ENCODE measurements around the gene TIGD6. TPM values are rescaled to one million over a fixed set of nuclear protein-coding genes. Genes with fewer than 3 reads are reported as not detected.

The TIGD6 gene
- total and polyA plus RNA-seq, 2 donors (not counting 3 experiments of a cell fraction or from before 2014, with no cell fraction given), result 3.6 to 5.4 TPM

DNA sequence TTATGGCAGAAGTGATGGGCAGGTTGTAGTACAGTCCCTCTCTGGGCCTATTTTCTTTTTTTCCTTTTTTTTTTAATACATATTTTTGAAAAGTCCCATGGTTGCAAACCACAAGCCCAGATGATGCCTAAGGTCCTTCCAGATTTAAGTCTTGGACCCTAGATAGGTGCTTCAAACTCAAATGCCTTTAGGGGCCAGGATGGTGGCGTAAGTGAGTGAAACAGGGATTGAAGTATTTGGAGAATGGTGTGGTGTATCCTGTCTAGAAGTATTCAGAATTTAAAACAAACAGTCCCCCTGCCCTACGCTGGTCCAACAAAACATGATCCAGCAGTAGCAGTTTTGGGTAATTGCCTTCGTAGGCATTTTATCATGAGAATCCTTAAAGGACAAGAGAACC lies 2.2 kb downstream of the TIGD6 start:
- Histone ChIP-seq H3K79me2 (ENCODE audit: control insufficient read depth, insufficient read depth, low read length) (peaks cover 27% of the 10 kb centered on the region), H4K20me1 (replicated peaks; ENCODE audit: control insufficient read depth, extremely low read depth, insufficient read depth, low read length) (peaks cover 2% of the 10 kb centered on the region), H3K4me3 (replicated peaks in 1 of 3; ENCODE audit: insufficient read depth in 1 of 3, low read depth in 1 of 3, low read length in 3 of 3) (no peak overlapping the region), H3K4me1 (ENCODE audit: control insufficient read depth, extremely low read depth, insufficient read depth, low read length) (peaks cover 23% of the 10 kb centered on the region), H3K9ac (replicated peaks; ENCODE audit: extremely low read depth, insufficient read depth, low read length) (no peak overlapping the region), H3K36me3 (ENCODE audit: control insufficient read depth in 2 of 2, extremely low read depth in 1 of 2, insufficient read depth in 2 of 2, low read length in 2 of 2) (peaks cover 0 to 4% of the 10 kb centered on the region in 2 experiments), H3K27me3 (ENCODE audit: control insufficient read depth in 2 of 2, insufficient read depth in 2 of 2, low read length in 2 of 2) (no peaks in the 10 kb centered on the region), H2AFZ (ENCODE audit: low read depth, low read length) (no peak overlapping the region), H3K4me2 (ENCODE audit: insufficient read depth, low read length) (no peak overlapping the region), H3K27ac (ENCODE audit: insufficient read depth, low read depth, low read length) (no peak overlapping the region), H3K9me1 (replicated peaks; ENCODE audit: control insufficient read depth, extremely low read depth, insufficient read depth, low read length) (no peaks in the 10 kb centered on the region), H3K9me3 (replicated peaks; ENCODE audit: control insufficient read depth, insufficient read depth, low read length) (no peaks in the 10 kb centered on the region)
- dilution Hi-C loops (cut with MboI; ENCODE audit: extremely low pct_ligation_motif_present, low sequenced_read_pairs) (no loop called here), intact Hi-C loops (cut with micrococcal nuclease) (loop anchor here (10.0 kb wide), 1 partner anchor 333 kb away; no protein-coding TSS in a partner anchor)
- ChIA-PET POLR2A (no interaction called here), CTCF (interaction anchor here (1.2 to 2.2 kb wide), 2 partner anchors 8 to 164 kb away, joined by 3 to 9 read pairs; no protein-coding TSS in a partner anchor)
- no peak for TF ChIP-seq GATA2 (IDR thresholded peaks at IDR 0.05; ENCODE audit: insufficient read depth, insufficient read length, low read depth, low read length)
- no peak for TF ChIP-seq JUN (IDR thresholded peaks at IDR 0.05; ENCODE audit: borderline replicate concordance, insufficient read depth, insufficient read length, low read depth)
- TF ChIP-seq MYC (IDR thresholded peaks at IDR 0.05; ENCODE audit: low read depth, low read length), result no peak
- TF ChIP-seq POLR2AphosphoS5 (IDR thresholded peaks at IDR 0.05; ENCODE audit: insufficient read depth, low read depth, low read length), result no peak
- TF ChIP-seq, protein P1, sequence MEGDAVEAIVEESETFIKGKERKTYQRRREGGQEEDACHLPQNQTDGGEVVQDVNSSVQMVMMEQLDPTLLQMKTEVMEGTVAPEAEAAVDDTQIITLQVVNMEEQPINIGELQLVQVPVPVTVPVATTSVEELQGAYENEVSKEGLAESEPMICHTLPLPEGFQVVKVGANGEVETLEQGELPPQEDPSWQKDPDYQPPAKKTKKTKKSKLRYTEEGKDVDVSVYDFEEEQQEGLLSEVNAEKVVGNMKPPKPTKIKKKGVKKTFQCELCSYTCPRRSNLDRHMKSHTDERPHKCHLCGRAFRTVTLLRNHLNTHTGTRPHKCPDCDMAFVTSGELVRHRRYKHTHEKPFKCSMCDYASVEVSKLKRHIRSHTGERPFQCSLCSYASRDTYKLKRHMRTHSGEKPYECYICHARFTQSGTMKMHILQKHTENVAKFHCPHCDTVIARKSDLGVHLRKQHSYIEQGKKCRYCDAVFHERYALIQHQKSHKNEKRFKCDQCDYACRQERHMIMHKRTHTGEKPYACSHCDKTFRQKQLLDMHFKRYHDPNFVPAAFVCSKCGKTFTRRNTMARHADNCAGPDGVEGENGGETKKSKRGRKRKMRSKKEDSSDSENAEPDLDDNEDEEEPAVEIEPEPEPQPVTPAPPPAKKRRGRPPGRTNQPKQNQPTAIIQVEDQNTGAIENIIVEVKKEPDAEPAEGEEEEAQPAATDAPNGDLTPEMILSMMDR (IDR thresholded peaks at IDR 0.05; ENCODE audit: extremely low read depth in 1 of 2, insufficient read depth in 1 of 2, low read depth in 1 of 2, low read length in 2 of 2), result no peak
- TF ChIP-seq, protein P2, sequence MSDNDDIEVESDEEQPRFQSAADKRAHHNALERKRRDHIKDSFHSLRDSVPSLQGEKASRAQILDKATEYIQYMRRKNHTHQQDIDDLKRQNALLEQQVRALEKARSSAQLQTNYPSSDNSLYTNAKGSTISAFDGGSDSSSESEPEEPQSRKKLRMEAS (IDR thresholded peaks at IDR 0.05; ENCODE audit: insufficient read depth, insufficient read length), result no peak
- no peak for TF ChIP-seq POLR2A (IDR thresholded peaks at IDR 0.05; ENCODE audit: low read depth, low read length)
- no peak for TF ChIP-seq FOS (IDR thresholded peaks at IDR 0.05; ENCODE audit: borderline replicate concordance, insufficient read depth, low read length)
- TF ChIP-seq EZH2 (IDR thresholded peaks at IDR 0.05; ENCODE audit: borderline replicate concordance, low read depth, low read length, severe bottlenecking), result no peak
- FAIRE-seq (no peak), DNase-seq (ENCODE audit: low read depth, low spot score) (no peak)
- no TSS peak for BruUV-seq (replicated peaks)
